HG02973 (cell line): Measurements from ENCODE around the gene P2RY4.
"Not testable (repeated sequence)": the region's sequence is repeated elsewhere in the genome, so short reads cannot be mapped to it uniquely, and the experiment has no call there.

Source experiments
- ATAC-seq: cut with Tn5 transposase; IDR thresholded peaks from one replicate; pipeline ENCODE4 v1.9.1; 2021; ENCODE audit warnings: moderate library complexity; ENCODE audit not compliant: unreplicated experiment

The P2RY4 gene

GRCh38 chrX:70244881-70245280 is 15.1 kb downstream of the P2RY4 start:
- no peak for ATAC-seq

GRCh38 chrX:70243601-70244000 is 16.4 kb downstream of the P2RY4 start:
- ATAC-seq = not testable (repeated sequence)

- no peak for ATAC-seq
Measured at GRCh38 chrX:70241501-70241900, 18.5 kb downstream of the P2RY4 start.

- ATAC-seq = no peak
Measured at GRCh38 chrX:70240751-70241150, 19.3 kb downstream of the P2RY4 start.

GRCh38 chrX:70234355-70234754 is 25.6 kb downstream of the P2RY4 start, which contains the start of gene AWAT1:
Gene AWAT1 (plus strand): TSS chrX:70234655. CDS start chrX:70234696, 41 bp downstream.
- no peak for ATAC-seq

- ATAC-seq = no peak
Measured at GRCh38 chrX:70231666-70232065, 28.3 kb downstream of the P2RY4 start.

- ATAC-seq = no peak
Measured at GRCh38 chrX:70226687-70227086, 33.3 kb downstream of the P2RY4 start.

GRCh38 chrX:70226048-70226447 is 34.0 kb downstream of the P2RY4 start:
- no peak for ATAC-seq

GRCh38 chrX:70219938-70220764 is 39.9 kb downstream of the P2RY4 start:
- ATAC-seq = no peak

- not testable (repeated sequence) for ATAC-seq
Measured at GRCh38 chrX:70209570-70209969, 50.4 kb downstream of the P2RY4 start.

- ATAC-seq = no peak
Measured at GRCh38 chrX:70208479-70208878, 51.5 kb downstream of the P2RY4 start.
